Measurements from ENCODE around the gene ALPK3.

The ALPK3 gene

DNA sequence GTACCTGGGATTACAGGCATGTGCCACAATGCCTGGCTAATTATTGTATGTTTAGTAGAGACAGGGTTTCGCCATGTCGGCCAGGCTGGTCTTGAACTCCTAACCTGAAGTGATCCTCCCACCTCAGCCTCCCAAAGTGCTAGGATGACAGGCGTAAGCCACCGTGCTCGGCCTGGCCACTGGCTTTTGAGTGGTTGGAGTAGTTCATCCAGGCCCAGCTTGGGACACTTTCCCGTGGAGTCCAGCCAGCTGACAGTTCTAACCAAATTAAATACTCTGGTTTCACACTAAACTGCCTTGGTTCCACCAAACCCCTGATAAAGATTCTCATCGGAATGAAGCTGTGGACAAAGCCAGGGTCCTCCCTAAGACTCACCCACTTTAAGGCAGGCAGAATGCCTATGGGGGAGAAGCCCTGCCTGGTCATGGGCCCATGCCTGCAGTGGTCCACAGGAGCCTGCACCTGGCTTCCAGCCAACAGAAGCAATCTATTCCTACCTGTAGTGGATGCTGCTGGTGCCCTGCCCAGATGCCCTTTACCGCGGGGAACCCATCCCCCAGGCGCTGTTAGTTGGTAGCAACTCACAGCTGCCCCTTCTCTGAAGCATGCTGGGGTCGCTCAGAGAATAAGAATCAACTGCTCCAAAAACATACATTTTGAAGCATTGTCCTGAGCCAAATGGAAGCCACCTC is 62.1 kb downstream of the ALPK3 start:
- TF ChIP-seq, protein P1, sequence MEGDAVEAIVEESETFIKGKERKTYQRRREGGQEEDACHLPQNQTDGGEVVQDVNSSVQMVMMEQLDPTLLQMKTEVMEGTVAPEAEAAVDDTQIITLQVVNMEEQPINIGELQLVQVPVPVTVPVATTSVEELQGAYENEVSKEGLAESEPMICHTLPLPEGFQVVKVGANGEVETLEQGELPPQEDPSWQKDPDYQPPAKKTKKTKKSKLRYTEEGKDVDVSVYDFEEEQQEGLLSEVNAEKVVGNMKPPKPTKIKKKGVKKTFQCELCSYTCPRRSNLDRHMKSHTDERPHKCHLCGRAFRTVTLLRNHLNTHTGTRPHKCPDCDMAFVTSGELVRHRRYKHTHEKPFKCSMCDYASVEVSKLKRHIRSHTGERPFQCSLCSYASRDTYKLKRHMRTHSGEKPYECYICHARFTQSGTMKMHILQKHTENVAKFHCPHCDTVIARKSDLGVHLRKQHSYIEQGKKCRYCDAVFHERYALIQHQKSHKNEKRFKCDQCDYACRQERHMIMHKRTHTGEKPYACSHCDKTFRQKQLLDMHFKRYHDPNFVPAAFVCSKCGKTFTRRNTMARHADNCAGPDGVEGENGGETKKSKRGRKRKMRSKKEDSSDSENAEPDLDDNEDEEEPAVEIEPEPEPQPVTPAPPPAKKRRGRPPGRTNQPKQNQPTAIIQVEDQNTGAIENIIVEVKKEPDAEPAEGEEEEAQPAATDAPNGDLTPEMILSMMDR (IDR thresholded peaks at IDR 0.05), result no peak
- no peak for TF ChIP-seq ZFX (IDR thresholded peaks at IDR 0.05; ENCODE audit: borderline replicate concordance)
- H3K27ac ChIP-seq, result no peak overlapping the region

DNA sequence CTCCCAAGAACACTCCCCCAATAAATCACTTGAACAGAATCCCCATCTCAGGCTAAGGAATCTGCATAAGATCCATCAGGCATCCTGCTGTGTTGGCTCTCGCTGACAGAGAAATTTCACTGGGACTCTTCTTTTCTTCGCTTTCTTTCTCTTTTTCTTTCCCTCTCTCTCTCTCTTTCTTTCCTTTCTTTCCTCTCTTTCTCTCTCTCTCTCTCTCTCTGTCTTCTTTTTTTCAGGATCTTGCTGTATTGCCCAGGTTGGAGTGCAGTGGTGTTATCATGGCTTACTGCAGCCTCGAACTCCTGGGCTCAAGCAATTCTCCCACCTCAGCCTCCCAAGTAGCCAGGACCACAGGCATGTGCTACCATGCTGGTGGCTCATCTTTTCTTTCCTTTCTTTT is 62.9 kb downstream of the ALPK3 start:
- no peak overlapping the region for H3K27ac ChIP-seq
- TF ChIP-seq, protein P1 (IDR thresholded peaks at IDR 0.05), result no peak
- TF ChIP-seq ZFX (IDR thresholded peaks at IDR 0.05; ENCODE audit: borderline replicate concordance), result no peak

DNA sequence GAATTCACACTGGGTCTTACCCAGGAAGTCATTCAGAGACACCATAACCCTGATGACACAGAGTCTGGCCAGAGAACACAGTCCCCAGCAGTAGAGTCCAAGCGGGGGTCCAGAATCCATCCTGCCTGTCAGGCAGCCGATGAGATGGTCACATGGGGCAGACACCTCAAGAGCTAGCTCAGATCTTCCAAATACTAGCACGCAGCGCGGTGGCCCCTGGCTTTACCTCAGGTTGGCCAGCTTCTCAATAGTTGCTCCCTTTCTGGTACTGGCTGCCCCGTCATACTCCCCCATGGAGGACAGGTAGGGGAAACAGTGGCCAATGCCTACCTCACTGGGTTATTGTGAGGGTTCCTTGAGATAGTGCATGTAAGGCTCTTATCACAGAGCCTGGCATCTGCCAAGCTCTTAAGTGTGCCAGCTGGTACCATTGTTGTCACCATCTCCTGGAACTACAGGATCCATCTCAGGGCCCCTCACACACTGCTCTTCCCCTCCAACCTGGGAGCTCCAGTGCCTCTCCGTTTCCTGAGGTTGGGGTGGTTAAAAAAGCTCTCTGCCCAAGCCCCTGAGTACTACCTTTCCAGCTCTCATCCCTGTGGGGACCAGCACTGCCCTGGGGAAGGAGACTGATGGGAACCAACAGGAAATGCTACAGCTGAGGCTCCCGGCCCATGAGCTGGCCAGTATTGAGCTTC is 63.8 kb downstream of the ALPK3 start:
- no peak for TF ChIP-seq ZFX (IDR thresholded peaks at IDR 0.05; ENCODE audit: borderline replicate concordance)
- TF ChIP-seq, protein P1 (IDR thresholded peaks at IDR 0.05), result no peak
- H3K27ac ChIP-seq, result no peak overlapping the region

DNA sequence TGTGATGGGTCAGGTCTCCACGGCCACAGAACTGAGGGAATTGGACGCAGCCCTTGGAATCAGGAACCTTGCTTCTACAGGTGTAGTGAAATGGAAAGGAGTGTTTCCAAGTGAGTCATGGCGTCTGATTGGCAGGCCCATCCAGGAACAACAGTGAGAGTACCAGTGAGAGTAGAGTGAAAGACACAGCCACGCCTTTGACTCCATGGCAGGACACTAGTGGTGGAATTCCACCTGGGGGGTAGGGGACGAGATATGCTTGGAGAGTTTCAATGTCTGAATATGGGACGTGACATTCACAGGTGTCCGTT is 64.3 kb downstream of the ALPK3 start:
- TF ChIP-seq ZFX (IDR thresholded peaks at IDR 0.05; ENCODE audit: borderline replicate concordance), result no peak
- TF ChIP-seq, protein P1 (IDR thresholded peaks at IDR 0.05), result no peak
- no peak overlapping the region for H3K27ac ChIP-seq

DNA sequence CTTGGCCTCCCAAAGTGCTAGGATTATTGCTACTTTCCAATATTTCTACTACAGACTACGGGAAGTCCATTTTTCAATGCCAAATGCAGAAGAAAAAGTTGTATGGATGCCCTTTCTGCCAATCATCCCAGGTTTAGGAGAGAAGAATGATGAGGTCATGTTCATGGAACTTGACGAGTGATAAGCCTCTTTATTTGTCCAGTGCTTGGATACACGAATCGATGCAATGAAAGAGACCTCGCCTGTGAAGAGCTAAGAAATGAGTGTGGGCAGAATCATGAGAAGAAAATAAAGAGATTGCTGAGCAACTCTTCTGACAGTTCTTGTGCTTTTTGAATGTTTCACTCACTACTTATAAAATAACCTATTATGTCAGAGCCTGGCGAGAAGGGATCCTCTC is 66.3 kb downstream of the ALPK3 start:
- H3K27ac ChIP-seq, result no peak overlapping the region
- TF ChIP-seq, protein P1 (IDR thresholded peaks at IDR 0.05), result no peak
- TF ChIP-seq ZFX (IDR thresholded peaks at IDR 0.05; ENCODE audit: borderline replicate concordance), result no peak

DNA sequence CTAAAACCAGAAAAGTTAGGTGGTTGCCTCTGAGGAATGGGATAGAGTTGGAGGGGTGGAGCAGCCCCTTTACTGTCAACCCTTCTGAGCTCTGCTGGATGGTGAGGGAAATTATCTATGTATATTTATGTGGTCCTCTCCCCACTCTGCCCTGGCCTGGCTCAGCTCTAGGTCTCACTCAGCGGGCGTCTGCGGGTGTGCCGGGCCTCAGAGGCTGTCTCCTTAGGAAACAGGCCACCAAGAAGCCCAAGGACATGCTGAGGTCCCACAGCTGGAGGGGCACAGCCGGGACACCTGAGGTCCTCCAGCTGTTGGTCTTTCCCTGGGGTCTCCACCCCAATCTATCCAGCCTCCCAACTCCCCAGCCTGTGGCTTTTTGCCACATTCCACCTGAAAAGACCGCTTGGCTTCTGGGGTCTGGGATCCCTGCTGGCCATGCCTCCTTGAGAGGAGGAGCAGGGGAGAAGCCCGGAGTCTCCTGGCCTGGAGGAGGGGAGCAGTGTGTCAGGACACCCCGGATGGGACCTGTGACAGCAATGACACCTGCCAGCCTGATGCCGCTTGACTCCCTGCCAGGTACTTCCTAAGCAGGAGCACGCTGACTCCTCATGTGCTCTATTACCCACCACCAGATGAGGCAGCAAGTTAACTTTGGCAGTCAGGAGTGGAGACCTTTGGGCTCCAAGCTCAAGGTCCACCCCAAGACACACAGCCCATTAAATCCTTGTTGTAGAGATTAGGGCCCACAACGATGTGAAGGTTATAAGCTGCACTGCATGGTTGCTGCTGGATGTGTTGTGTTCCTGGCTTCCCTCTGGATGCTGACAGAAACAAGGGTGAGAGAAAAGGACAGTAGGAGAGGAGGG is 67.0 kb downstream of the ALPK3 start, which contains the start of gene SLC28A1:
TSS of gene SLC28A1 (plus strand) at position 747 of the 866 bp plus-strand sequence. CDS start 3,099 bp downstream, outside the sequence.
- TF ChIP-seq, protein P1 (IDR thresholded peaks at IDR 0.05), result no peak
- no peak for TF ChIP-seq ZFX (IDR thresholded peaks at IDR 0.05; ENCODE audit: borderline replicate concordance)
- no peak within 1 kb of the TSS for H3K27ac ChIP-seq

Measured in 22Rv1 (cell line).